ENCODE results near the gene AP1M1.

AP1M1 gene

GRCh38 chr19:16157601-16158000 lies 40.1 kb upstream of the AP1M1 start:
- DNase-seq (ENCODE audit: low read depth), result no peak
- no peak overlapping the region for H3K4me3 ChIP-seq (ENCODE audit: low read length)
- TF ChIP-seq, protein P1, sequence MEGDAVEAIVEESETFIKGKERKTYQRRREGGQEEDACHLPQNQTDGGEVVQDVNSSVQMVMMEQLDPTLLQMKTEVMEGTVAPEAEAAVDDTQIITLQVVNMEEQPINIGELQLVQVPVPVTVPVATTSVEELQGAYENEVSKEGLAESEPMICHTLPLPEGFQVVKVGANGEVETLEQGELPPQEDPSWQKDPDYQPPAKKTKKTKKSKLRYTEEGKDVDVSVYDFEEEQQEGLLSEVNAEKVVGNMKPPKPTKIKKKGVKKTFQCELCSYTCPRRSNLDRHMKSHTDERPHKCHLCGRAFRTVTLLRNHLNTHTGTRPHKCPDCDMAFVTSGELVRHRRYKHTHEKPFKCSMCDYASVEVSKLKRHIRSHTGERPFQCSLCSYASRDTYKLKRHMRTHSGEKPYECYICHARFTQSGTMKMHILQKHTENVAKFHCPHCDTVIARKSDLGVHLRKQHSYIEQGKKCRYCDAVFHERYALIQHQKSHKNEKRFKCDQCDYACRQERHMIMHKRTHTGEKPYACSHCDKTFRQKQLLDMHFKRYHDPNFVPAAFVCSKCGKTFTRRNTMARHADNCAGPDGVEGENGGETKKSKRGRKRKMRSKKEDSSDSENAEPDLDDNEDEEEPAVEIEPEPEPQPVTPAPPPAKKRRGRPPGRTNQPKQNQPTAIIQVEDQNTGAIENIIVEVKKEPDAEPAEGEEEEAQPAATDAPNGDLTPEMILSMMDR (conservative IDR thresholded peaks at IDR 0.05; ENCODE audit: low read length), result no peak

DNA sequence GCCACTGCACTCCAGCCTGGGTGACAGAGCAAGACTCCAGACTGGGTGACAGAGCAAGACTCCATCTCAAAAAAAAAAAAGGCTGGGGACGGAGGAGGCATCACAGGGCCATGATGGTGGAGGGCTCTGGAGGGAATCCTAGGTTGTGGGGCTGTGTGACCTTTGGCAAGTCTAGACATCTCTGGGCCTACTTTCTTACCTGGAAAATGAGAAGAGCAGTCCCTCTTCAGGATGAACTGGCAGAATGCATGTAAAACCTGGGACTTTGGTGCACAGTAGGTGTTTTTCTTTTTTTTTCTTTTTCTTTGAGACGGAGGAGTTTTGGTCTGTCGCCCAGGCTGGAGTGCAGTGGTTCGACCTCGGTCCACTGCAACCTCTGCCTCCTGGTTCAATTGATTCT lies 38.1 kb upstream of the AP1M1 start:
- TF ChIP-seq, protein P1 (conservative IDR thresholded peaks at IDR 0.05; ENCODE audit: low read length), result no peak
- no peak for DNase-seq (ENCODE audit: low read depth)
- H3K4me3 ChIP-seq (ENCODE audit: low read length), result no peak overlapping the region

- H3K4me3 ChIP-seq (ENCODE audit: low read length), result no peak overlapping the region
- TF ChIP-seq, protein P1 (conservative IDR thresholded peaks at IDR 0.05; ENCODE audit: low read length), result no peak
- no peak for DNase-seq (ENCODE audit: low read depth)
These were observed 37.2 kb upstream of the AP1M1 start for GRCh38 chr19:16160445-16160942.

DNA sequence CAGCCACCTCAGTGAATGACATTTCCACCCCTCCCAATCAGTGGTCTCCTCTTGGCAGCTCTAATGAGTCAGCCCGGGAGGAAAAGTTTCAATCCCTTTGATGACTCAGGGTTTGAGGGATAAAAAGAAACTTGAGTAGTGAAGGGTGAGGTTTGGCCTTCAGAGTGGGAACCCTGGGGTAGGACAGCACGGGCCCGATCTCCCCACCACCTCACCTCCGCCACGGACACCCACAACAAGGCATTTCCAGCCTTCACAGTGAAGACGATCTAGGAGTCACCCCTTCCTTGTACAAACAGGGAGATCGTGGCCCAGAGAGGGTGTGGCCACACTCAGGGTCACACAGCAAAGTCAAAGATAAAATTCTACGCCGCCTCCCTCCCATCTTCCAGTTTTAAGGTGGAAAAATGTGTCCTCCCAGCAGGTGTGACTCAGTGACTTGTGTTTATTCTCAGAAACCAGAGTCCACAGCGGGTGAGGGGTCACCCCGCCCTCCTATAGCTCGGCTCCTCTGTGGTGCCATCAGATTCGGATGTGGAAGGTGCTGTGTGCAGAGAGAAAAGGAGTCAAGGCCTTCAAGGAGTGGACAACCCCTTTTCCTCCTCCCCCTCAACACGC lies 36.7 kb upstream of the AP1M1 start:
- DNase-seq (ENCODE audit: low read depth), result peak; percentile 30
- H3K4me3 ChIP-seq (ENCODE audit: low read length), result no peak overlapping the region
- TF ChIP-seq, protein P1 (conservative IDR thresholded peaks at IDR 0.05; ENCODE audit: low read length), result no peak

- TF ChIP-seq, protein P1 (conservative IDR thresholded peaks at IDR 0.05; ENCODE audit: low read length), result no peak
- no peak overlapping the region for H3K4me3 ChIP-seq (ENCODE audit: low read length)
- peak; percentile 28 for DNase-seq (ENCODE audit: low read depth)
These were observed 35.9 kb upstream of the AP1M1 start for GRCh38 chr19:16161840-16162239.

- TF ChIP-seq, protein P1 (conservative IDR thresholded peaks at IDR 0.05; ENCODE audit: low read length), result no peak
- no peak for DNase-seq (ENCODE audit: low read depth)
These were observed 33.4 kb upstream of the AP1M1 start for GRCh38 chr19:16164222-16164890.

DNA sequence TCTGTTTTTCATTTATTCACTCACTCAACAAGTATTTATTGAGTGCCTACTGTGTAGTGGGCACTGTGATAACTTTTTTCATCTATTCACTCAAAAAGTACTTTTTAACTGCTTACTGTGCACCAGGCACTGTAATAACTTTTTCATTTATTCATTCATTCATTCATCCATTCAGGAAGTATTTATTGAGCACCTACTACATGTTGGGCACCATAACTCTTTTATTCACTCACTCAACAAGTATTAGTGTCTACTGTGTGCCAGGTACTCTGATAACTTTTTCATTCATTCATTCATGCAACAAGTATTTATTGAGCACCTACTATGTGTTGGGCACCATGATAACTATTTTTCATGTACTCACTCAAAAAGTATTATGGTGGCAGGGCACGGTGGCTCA lies 31.3 kb upstream of the AP1M1 start:
- DNase-seq (ENCODE audit: low read depth), result no peak
- no peak overlapping the region for H3K4me3 ChIP-seq (ENCODE audit: low read length)
- TF ChIP-seq, protein P1 (conservative IDR thresholded peaks at IDR 0.05; ENCODE audit: low read length), result no peak

More at GRCh38 chr19:16164222-16164890, 33.4 kb upstream of the AP1M1 start:
- no peak overlapping the region for H3K4me3 ChIP-seq (ENCODE audit: low read length)

All from AG10803 (cell line).